Measurements from ENCODE around the gene ATP11B. TPM values are rescaled to one million over a fixed set of nuclear protein-coding genes. Genes with fewer than 3 reads are reported as not detected.

ATP11B gene
- total and polyA plus RNA-seq, 2 experiments from 2014 or later, result 5.8 to 24.7 TPM

- no peak overlapping the region for H3K4me3 ChIP-seq
- Mint-ChIP-seq H3K27me3 (ENCODE audit: insufficient read depth, low read depth, poor library complexity) (peaks cover 11% of the 10 kb centered on the region), H3K36me3 (ENCODE audit: low read depth) (no peaks in the 10 kb centered on the region), H3K4me1 (peaks cover 13% of the 10 kb centered on the region), H3K27ac (no peak overlapping the region), H3K9me3 (no peaks in the 10 kb centered on the region), H3K4me3 (no peak overlapping the region)
- peaks cover 8% of the 10 kb centered on the region for H3K4me1 ChIP-seq (ENCODE audit: insufficient read depth)
- H3K9me2 ChIP-seq (ENCODE audit: insufficient read depth), result no peaks in the 10 kb centered on the region
- no peak overlapping the region for H2AFZ ChIP-seq
- H4K20me1 ChIP-seq (replicated peaks; ENCODE audit: insufficient read depth), result no peaks in the 10 kb centered on the region
- ATAC-seq (no peak), DNase-seq (ENCODE audit: low spot score) (no peak)
- no peaks in the 10 kb centered on the region for H3F3A ChIP-seq (replicated peaks; ENCODE audit: low read depth)
- no peak overlapping the region for H3K4me2 ChIP-seq
- peaks cover 41% of the 10 kb centered on the region for H3K79me2 ChIP-seq (replicated peaks; ENCODE audit: insufficient read depth)
- H3K27ac ChIP-seq (ENCODE audit: low read depth), result no peak overlapping the region
- no peak for TF ChIP-seq EZH2 (IDR thresholded peaks at IDR 0.05; ENCODE audit: low read depth, unreplicated experiment)
- TF ChIP-seq NANOG (IDR thresholded peaks at IDR 0.05; ENCODE audit: borderline replicate concordance), result no peak
- no peak for TF ChIP-seq JUNB (IDR thresholded peaks at IDR 0.05; ENCODE audit: unreplicated experiment)
- no peak for TF ChIP-seq ZNF462 (CRISPR knock-in tag; IDR thresholded peaks at IDR 0.05)
- no peak for TF ChIP-seq POLR2AphosphoS5 (IDR thresholded peaks at IDR 0.05; ENCODE audit: low read depth)
- no peak for TF ChIP-seq EZH2phosphoT487 (IDR thresholded peaks at IDR 0.05; ENCODE audit: unreplicated experiment)
- TF ChIP-seq ZNF114 (CRISPR knock-in tag; IDR thresholded peaks at IDR 0.05), result no peak
- TF ChIP-seq ZNF331 (CRISPR knock-in tag; IDR thresholded peaks at IDR 0.05; ENCODE audit: low read depth), result no peak
- no peak for TF ChIP-seq ETS1 (IDR thresholded peaks at IDR 0.05)
- TF ChIP-seq CTCF (conservative IDR thresholded peaks at IDR 0.05; ENCODE audit: low read depth in 2 of 2), result no peak
- no peak for TF ChIP-seq CREB1 (CRISPR knock-in tag; IDR thresholded peaks at IDR 0.05; ENCODE audit: low read depth)
- TF ChIP-seq REST (IDR thresholded peaks at IDR 0.05; ENCODE audit: unreplicated experiment), result no peak
- no peak for TF ChIP-seq STAT1 (IDR thresholded peaks at IDR 0.05; ENCODE audit: unreplicated experiment)
- peaks cover 17% of the 10 kb centered on the region for H3K27me3 ChIP-seq (ENCODE audit: insufficient read depth)
- H3K36me3 ChIP-seq (ENCODE audit: insufficient read depth), result no peaks in the 10 kb centered on the region
These were observed 3.0 kb downstream of the ATP11B start for GRCh38 chr3:182796310-182796709.
